OCI-LY7 (cell line): ENCODE results near the gene ANAPC5.

Experiments used
- EZH2phosphoT487 ChIP-seq: fragments of 200-600 bp; sonication (generic); IDR thresholded peaks from 2 replicates; pipeline ENCODE4 v1.6.1; 2018; ENCODE audit warnings: low read depth, borderline replicate concordance, mild to moderate bottlenecking, mixed run types, antibody characterized with exemption, low read length, moderate library complexity, mixed read lengths
- TF ChIP-seq, protein P1 (sequence below): fragments of 200-600 bp; sonication (generic); conservative IDR thresholded peaks from 2 replicates; pipeline ENCODE4 v1.5.1; 2014; ENCODE audit warnings: mild to moderate bottlenecking, antibody characterized with exemption, low read length, moderate library complexity, mixed read lengths

DNA sequence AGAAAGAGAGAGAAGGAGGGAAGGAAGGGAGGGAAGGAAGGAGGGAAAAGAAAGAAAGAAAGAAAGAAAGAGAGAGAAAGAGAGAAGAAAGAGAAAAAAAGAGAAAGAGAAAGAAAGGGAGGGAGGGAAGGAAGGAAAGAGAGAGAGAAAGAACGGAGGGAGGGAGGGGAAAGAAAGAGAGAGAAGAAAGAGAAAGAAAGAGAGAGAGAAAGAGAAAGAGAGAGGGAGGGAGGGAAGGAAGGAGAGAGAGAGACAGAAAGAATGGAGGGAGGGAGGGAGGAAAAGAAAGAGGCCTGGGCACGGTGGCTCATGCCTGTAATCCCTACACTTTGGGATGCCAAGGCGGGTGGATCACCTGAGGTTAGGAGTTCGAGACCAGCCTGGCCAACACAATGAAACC, 5.1 kb upstream of the ANAPC5 start:
- TF ChIP-seq, protein P1, sequence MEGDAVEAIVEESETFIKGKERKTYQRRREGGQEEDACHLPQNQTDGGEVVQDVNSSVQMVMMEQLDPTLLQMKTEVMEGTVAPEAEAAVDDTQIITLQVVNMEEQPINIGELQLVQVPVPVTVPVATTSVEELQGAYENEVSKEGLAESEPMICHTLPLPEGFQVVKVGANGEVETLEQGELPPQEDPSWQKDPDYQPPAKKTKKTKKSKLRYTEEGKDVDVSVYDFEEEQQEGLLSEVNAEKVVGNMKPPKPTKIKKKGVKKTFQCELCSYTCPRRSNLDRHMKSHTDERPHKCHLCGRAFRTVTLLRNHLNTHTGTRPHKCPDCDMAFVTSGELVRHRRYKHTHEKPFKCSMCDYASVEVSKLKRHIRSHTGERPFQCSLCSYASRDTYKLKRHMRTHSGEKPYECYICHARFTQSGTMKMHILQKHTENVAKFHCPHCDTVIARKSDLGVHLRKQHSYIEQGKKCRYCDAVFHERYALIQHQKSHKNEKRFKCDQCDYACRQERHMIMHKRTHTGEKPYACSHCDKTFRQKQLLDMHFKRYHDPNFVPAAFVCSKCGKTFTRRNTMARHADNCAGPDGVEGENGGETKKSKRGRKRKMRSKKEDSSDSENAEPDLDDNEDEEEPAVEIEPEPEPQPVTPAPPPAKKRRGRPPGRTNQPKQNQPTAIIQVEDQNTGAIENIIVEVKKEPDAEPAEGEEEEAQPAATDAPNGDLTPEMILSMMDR, result no peak
- no peak for TF ChIP-seq EZH2phosphoT487
